KG1 (cell line): ENCODE results near the gene SMIM41.

Experiments
- DNase-seq: peaks from one replicate; lab custom pipeline; 2025; lab: John Stamatoyannopoulos, UW

The SMIM41 gene

GRCh38 chr12:52147367-52147963 is 68.0 kb downstream of the SMIM41 start:
- no peak for DNase-seq

DNA sequence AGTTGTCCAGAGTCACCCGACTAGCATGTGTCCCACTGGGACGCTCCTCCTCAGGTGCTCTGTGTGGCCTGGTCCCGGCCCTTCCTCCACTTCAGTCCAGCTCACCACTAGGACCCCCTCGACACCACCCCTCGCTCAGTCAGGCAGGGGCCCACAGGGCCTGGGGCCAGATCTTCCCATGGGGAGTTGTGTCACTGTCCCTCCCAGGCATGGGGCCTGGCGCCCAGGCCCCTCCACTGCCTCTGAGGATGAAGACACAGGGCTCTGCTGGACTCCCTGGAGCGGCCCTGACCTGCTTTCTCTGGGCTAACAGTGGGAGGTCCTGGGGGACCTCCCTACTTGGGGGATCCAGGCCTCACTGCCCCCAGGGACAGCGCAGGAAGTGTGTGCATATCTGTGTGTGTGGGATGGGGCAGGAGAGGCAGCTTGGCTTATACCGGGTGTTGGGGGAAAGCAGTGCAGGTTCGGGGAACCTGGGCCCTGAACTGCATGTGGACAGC is 68.5 kb downstream of the SMIM41 start:
- no peak for DNase-seq

GRCh38 chr12:52148464-52149181 is 69.1 kb downstream of the SMIM41 start:
- no peak for DNase-seq

DNA sequence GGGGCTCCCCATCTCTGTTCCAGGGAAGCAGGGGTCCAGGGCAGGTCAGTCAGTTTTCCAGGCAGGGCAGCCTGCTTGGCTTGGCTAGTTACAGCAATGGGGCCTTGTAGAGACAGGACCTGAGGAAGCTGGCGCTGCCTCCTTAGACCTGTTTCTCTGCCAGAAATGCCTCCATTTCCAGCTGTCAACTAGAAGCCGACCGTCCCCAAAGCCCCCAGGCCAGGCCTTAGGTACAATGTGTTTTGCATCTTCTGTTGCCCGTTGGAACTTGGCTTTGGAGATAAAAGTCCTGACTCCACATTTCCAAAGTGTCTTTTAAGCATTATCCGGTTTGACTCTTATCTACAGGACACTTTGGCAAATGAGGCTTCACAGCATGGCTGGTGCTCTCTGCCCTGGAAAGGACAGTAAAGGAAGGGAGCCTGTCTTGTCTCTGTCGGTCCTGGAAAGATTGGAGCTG is 69.7 kb downstream of the SMIM41 start:
- no peak for DNase-seq

- DNase-seq: no peak
Observed at GRCh38 chr12:52149651-52150241, 70.2 kb downstream of the SMIM41 start.

GRCh38 chr12:52151153-52151836 is 71.8 kb downstream of the SMIM41 start:
- no peak for DNase-seq

GRCh38 chr12:52151837-52152783 is 72.6 kb downstream of the SMIM41 start:
- no peak for DNase-seq

GRCh38 chr12:52152905-52153317 is 73.4 kb downstream of the SMIM41 start:
- no peak for DNase-seq

DNA sequence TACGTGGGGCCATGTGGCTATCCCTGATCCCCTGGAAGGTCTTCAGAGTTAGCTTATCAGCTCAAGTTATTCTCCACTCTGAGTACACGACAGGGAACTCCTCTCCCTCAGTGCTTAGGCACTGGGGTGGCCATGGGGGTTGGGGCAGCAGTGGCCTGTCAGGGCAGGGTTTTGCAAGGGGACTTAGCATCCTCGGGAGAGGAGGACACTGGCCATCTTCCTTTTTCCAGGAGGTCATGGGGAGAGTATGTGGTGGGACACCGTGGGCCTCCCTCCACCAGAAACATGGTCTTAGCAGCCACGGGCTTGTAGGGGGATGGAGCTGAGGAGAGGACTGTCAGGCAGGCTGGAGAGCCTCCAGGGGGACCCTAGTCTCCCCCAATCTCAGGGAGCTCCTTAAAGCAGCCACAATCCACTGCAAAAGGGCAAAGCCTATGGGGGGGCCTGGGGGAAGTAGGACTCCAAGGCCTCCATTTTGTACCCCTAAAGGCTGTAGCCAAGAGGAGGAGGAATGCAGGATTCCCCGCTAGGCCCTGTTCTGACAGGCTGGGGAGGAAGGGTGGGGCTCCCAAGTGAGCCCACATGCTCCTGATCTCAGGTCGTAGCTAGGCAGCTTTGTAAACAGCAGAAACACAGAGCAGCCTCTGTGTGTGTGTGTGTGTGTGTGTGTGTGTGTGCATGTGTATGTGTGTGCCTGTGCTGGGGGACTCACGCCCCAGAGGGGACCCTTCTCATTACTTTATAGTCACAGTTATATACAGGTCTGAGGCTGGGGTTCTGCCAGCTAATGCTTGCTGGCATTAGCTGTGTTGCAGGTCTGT is 75.8 kb downstream of the SMIM41 start:
- no peak for DNase-seq

DNA sequence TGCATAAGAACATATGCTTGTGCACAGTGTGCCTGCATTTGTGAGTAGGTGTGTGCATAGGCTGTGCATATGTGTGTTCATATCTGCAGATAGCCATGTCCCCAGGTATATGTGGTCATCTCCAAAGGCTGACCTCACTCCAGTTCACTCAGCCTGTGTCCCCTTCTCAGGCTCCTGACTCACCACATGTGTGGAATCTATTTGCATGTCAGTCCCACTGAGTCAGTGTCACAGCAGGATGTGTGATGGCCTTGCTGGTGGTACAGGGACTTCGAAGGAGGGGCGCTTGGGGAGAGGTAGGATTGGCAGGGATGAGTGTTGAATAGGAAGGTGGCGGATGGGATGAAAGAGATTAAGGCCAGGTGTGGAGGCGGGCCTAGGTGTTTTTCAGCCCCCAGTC is 76.8 kb downstream of the SMIM41 start:
- no peak for DNase-seq

GRCh38 chr12:52156757-52157565 is 77.5 kb downstream of the SMIM41 start:
- DNase-seq: no peak

DNA sequence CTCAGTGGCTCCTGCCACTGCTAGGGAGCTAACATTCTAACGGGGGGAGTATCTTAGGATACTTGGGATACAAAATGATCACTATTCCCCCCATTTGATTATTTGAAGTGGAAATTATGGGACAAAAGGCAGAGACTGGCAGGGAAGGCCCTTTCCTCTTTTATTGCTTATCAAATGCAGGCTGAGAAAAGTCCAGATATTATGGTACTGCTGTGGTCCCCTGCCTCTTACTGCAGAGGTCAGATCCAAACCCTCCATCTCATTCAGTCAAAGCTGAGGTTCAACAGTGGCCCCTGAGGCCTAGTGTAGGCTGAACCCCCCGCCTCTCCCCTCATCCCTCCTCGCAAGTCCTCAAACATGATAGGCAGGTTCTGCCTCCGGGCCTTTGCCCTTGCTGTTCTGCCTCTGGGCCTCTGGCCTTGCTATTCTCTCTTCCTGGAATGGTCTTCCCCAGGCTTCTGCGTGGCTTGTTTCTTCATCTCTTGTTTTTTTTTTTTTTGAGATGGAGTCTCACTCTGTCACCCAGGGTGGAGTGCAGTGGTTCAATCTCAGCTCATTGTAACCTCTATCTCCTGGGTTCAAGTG is 78.2 kb downstream of the SMIM41 start:
- no peak for DNase-seq
